ENCODE data around the gene SRC.
"Not testable (repeated sequence)": the region's sequence is repeated elsewhere in the genome, so short reads cannot be mapped to it uniquely, and the experiment has no call there.

The SRC gene

GRCh38 chr20:37364927-37365272 lies 19.0 kb downstream of the SRC start:
- Histone ChIP-seq H3K27ac (replicated peaks) (no peak overlapping the region), H3K4me3 (replicated peaks; ENCODE audit: insufficient read depth, low read length) (no peak overlapping the region), H3K27me3 (ENCODE audit: insufficient read depth, poor library complexity, severe bottlenecking) (no peaks in the 10 kb centered on the region)
- TF ChIP-seq REST (IDR thresholded peaks at IDR 0.05; ENCODE audit: insufficient replicate concordance, low read depth) (no peak), CTCF (IDR thresholded peaks at IDR 0.05; ENCODE audit: insufficient read depth, low read length) (no peak), SPI1 (IDR thresholded peaks at IDR 0.05; ENCODE audit: borderline replicate concordance, low read depth) (no peak), GABPA (IDR thresholded peaks at IDR 0.05; ENCODE audit: low read depth) (no peak), POLR2AphosphoS5 (IDR thresholded peaks at IDR 0.05; ENCODE audit: low read depth) (no peak)
- no peak for DNase-seq (ENCODE audit: low read depth in 1 of 2, low spot score in 1 of 2)

GRCh38 chr20:37365760-37366638 lies 20.1 kb downstream of the SRC start:
- peak; percentile 61 to 71 for DNase-seq (ENCODE audit: low read depth in 1 of 2, low spot score in 1 of 2)
- Histone ChIP-seq H3K27me3 (ENCODE audit: insufficient read depth, poor library complexity, severe bottlenecking) (no peaks in the 10 kb centered on the region), H3K27ac (replicated peaks) (peak overlapping the region; percentile 38), H3K4me3 (replicated peaks; ENCODE audit: insufficient read depth, low read length) (no peak overlapping the region)
- TF ChIP-seq GABPA (IDR thresholded peaks at IDR 0.05; ENCODE audit: low read depth) (no peak), SPI1 (IDR thresholded peaks at IDR 0.05; ENCODE audit: borderline replicate concordance, low read depth) (peak; percentile 74)

- Histone ChIP-seq H3K27ac (replicated peaks) (peak overlapping the region; percentile 38), H3K27me3 (ENCODE audit: insufficient read depth, poor library complexity, severe bottlenecking) (no peaks in the 10 kb centered on the region)
Observed at GRCh38 chr20:37366743-37367142, 20.8 kb downstream of the SRC start.

GRCh38 chr20:37369846-37370245 lies 23.9 kb downstream of the SRC start:
- no peak overlapping the region for H3K4me3 ChIP-seq (replicated peaks; ENCODE audit: insufficient read depth, low read length)
- no peak for DNase-seq (ENCODE audit: low read depth in 1 of 2, low spot score in 1 of 2)
- H3K27ac ChIP-seq (replicated peaks) = no peak overlapping the region
- TF ChIP-seq CTCF (IDR thresholded peaks at IDR 0.05; ENCODE audit: insufficient read depth, low read length) (no peak), GABPA (IDR thresholded peaks at IDR 0.05; ENCODE audit: low read depth) (no peak), SPI1 (IDR thresholded peaks at IDR 0.05; ENCODE audit: borderline replicate concordance, low read depth) (no peak), REST (IDR thresholded peaks at IDR 0.05; ENCODE audit: insufficient replicate concordance, low read depth) (no peak), POLR2AphosphoS5 (IDR thresholded peaks at IDR 0.05; ENCODE audit: low read depth) (no peak)
- H3K27me3 ChIP-seq (ENCODE audit: insufficient read depth, poor library complexity, severe bottlenecking) = no peaks in the 10 kb centered on the region

More at GRCh38 chr20:37366743-37367142, 20.8 kb downstream of the SRC start:
- DNase-seq (ENCODE audit: low read depth in 1 of 2, low spot score in 1 of 2) = peak in 1 of 2 experiments; percentile 22
- peak; percentile 88 for TF ChIP-seq SPI1 (IDR thresholded peaks at IDR 0.05; ENCODE audit: borderline replicate concordance, low read depth)
- TF ChIP-seq GABPA (IDR thresholded peaks at IDR 0.05; ENCODE audit: low read depth) = no peak
- no peak overlapping the region for H3K4me3 ChIP-seq (replicated peaks; ENCODE audit: insufficient read depth, low read length)

- not testable (repeated sequence) for H3K27ac ChIP-seq (replicated peaks); DNase-seq (ENCODE audit: low read depth in 1 of 2, low spot score in 1 of 2); H3K27me3 ChIP-seq (ENCODE audit: insufficient read depth, poor library complexity, severe bottlenecking); H3K4me3 ChIP-seq (replicated peaks; ENCODE audit: insufficient read depth, low read length)
Observed at GRCh38 chr20:37371845-37372244, 25.9 kb downstream of the SRC start.

Measured in HL-60 (cell line).